GM19023 (cell line): ENCODE results near the gene SEC14L2.
"Not testable (repeated sequence)": the region's sequence is repeated elsewhere in the genome, so short reads cannot be mapped to it uniquely, and the experiment has no call there.

Source experiments
- ATAC-seq: cut with Tn5 transposase; IDR thresholded peaks from one replicate; pipeline ENCODE4 v1.9.1; 2021; ENCODE audit warnings: mild to moderate bottlenecking, moderate library complexity; ENCODE audit not compliant: unreplicated experiment

The SEC14L2 gene

DNA sequence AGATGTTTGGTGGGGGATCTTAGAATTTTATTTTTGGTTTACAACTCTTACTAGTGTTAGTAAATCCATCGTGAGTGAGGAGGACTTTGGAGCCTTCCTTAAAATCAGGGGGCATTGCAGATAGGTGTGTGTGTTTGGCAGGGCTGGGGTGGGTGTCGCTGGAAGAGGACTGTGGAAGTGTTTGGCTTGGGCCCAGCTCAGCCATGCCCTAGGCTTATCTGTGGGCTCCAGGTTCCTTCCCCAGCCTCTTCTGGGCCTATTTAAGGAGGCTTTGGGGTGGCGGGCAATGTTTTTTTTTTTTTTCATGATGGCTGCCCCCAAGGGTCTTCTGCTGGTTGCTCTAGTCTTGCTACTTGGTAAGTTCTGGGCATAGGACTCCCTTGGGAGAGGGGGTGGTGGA lies 50.8 kb downstream of the SEC14L2 start:
- no peak for ATAC-seq

DNA sequence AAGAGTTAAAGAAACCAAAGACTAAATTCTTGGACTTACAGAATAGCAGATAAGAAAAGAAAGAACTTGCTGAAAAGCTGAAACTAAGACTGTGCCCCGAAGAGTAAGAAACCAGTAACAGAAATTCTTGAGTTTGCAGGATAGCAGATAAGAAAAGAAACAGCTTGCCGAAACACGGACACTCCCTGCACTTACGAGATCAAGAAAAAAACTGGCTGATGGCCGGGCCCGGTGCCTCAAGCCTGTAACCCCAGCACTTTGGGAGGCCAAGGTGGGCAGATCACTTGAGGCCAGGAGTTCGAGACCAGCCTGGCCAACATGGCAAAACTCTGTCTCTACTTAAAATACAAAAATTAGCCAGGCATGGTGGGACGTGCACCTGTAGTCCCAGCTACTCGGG lies 54.7 kb downstream of the SEC14L2 start:
- not testable (repeated sequence) for ATAC-seq

DNA sequence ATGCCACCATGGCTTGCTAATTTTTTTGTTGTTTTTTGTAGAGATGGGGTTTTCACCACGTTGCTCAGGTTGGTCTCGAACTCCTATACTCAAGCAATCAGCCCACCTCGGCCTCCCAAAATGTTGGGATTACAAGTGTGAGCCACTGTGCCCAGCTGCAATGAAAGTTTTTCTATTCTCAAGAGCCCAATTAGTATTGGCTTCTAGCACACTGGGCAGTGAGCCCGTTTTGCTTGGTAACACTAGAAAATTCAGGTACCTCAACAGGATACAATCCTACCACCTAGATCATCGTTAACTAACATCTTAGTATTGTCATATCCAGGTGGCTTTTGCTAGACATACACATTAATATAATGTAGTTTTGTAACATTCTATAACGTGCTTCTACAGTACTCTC lies 56.0 kb downstream of the SEC14L2 start:
- no peak for ATAC-seq

DNA sequence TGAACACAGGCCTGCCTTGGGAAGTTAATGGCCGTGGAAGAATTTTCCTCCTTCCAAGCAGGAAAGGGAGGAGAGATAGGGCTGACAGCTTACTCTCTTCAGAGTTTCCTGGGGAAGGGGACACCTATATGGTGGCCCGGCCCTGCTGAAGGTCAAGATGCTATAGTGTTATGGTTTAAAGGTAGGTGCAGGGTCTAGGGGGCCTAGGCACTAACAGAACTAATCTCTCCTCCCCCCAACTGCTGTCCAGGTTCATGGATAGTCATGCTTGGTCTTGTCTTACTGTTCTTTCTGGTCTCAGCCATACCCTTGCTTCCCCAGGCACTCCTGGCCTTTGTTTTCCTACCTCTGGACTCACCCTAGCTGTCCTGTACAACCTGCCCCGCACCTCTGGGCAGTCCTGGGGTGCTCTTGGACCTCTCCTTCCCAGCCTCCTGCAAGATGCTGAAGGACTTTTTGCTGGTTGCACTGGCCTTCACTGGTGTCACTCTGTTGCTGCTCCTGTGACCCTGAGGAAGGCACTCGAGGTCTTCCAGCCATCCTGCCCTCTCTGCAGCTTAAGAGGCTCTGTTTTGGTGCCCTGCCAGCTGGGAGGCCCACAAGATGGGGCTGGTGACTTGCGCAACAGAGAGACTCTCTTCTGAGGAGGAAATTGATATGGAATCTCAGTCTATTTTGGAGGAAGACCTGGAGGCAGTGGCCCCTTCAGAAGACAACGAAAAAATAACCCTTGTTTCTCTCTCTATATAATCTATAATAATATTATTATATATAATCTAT lies 57.1 kb downstream of the SEC14L2 start:
- no peak for ATAC-seq

DNA sequence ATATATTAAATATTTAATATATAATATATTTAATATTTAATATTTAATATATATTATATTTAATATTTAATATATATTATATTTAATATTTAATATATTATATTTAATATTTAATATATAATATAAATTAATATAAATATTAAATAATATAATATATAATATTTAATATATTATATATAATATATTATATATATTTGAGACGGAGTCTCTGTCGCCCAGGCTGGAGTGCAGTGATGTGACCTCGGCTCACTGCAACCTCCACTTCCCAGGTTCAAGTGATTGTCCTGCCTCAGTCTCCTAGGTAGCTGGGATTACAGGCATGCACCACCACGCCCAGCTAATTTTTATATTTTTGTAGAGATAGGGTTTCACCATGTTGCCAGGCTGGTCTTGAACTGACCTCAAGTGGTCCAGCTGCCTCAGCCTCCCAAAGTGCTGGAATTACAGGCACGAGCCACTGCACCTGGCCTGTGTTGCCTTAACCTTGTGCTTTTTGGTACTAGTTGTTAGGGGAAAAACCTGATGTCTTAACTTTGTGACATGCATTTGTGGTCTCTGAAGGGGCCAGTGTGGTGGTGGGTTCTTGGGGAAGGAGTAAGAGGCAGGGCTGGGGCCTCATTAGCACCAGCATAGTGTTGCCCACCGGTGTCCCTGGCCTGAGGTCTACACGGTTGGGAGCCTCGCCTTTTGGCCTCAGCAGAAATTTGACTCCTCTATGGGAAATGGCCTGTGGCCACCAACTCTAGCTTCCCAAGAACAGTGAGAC lies 58.4 kb downstream of the SEC14L2 start:
- ATAC-seq = no peak

DNA sequence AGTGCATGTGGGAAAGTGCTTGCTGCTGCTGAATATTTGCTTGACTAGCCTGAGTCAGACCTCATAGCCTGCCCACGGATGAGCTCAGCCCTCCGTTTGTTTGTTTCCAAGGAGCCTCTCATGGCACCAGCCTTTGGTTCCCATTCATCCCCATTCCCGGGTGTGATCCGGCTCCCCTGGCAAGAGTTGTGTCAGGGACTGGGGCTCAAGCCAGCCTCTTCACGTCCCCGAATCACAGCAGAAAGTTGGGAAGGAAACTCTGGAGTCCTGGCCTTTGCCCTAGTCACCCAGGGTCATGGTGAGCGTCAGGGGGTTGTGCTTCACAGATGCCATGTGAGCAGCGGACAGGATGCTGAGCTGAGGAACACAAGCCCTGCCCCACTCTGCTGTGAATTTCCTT lies 61.2 kb downstream of the SEC14L2 start:
- no peak for ATAC-seq

DNA sequence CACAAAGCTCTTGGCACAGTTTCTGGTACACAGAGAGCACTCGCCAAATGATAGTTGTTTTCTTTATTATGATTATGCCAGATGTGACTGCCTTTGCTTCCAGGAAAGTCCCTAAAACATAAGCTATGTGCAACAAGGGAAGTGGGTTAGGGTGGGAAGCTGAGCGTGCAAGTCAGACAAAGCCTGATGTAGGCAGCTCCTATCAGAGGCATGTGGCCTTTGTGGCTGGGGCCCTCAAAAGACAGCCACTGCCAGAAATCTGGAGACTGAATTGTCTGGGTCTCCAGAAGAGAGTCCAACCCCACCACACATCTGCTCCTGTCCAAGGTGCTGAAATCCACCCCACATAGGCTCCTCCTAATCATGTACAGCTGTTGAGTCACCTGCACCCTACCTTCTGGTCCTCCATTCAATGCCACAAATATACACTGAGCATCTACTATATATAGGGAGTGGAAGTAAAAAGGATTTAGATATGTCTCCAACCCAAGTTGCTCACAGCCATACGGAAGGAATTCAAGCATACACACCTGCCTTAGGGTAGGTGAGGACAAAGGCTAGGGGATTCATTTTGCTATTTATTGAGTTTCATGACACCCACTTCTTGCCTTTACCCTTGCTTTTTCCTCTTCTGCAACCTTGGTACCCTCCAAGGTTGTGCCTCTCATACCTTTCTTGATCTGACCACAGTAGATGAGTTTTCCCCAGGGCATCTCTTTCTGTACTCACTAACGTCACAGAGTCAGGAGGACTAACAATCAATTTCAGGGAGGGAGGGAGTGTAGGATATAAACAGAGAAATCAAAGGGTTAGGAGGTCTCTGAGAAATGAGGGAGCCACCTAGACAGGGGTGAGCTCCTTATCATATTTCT lies 62.6 kb downstream of the SEC14L2 start:
- ATAC-seq = no peak

DNA sequence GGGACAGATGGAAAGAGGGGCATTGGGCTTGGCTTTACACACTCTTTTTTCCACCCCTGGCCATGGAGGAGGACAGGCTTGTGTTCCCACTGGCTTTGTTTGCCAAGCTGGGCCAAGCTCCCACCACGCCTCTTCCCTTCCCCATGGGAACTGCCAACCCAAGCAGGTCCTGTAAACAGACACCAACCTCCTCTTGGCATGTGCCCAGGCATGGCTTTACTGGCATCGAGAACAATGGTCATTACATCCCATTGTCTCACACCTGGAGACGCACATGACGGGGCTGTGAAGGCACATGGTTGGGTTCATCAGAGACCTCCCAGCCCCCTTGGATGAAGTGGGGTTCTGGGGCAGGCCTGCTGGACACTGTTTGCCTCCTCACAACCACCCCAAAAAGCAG lies 63.3 kb downstream of the SEC14L2 start:
- no peak for ATAC-seq

DNA sequence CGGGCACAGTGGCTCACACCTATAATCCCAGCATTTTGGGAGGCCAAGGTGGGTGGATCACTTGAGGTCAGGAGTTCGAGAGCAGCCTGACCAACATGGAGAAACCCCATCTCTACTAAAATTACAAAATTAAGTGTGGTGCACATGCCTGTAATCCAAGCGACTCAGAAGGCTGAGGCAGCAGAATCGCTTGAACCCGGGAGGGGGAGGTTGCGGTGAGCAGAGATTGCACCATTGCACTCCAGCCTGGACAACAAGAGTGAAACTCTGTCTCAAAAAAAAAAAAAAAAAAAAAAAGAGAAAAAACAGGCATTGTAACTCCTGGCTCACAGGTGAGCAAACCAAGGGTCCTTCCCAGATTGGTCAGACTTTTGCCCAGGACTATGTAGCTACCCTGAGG lies 63.7 kb downstream of the SEC14L2 start:
- not testable (repeated sequence) for ATAC-seq

DNA sequence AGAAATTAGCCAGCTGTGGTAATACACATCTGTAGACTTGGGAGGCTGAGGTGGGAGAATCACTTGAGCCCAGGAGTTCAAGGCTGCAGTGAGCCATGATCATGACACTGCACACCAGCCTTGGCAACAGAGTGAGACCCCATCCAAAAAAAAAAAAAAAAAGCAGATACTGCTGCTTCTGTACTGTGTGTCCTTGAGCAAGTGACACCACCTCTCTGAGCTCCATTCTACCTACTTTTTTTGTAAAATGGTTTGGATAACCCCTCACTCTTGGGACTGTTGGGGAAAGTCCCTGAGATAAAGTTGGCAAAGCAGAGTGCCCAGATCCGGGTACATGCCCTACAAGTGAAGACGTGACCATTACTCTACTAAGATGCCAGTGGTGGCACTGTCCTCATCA lies 72.3 kb downstream of the SEC14L2 start:
- no peak for ATAC-seq

DNA sequence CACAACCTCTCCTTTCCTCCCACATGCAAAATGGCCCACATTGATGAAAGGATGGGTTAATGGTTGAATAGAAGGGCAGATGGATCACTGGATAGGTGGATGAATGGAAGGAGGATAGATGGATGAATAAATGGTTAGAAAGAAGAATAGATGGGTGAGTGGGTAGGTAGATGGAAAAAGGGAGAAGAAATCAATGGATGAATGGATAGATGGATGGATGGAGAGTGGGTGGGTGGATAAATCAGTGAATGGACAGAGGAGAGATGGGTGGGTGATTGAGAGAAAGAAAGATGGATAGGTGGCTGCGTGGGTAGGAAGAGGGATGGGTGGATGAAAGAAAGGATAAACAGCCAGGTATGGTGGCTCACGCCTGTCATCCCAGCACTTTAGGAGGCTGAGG lies 73.8 kb downstream of the SEC14L2 start:
- ATAC-seq = no peak

DNA sequence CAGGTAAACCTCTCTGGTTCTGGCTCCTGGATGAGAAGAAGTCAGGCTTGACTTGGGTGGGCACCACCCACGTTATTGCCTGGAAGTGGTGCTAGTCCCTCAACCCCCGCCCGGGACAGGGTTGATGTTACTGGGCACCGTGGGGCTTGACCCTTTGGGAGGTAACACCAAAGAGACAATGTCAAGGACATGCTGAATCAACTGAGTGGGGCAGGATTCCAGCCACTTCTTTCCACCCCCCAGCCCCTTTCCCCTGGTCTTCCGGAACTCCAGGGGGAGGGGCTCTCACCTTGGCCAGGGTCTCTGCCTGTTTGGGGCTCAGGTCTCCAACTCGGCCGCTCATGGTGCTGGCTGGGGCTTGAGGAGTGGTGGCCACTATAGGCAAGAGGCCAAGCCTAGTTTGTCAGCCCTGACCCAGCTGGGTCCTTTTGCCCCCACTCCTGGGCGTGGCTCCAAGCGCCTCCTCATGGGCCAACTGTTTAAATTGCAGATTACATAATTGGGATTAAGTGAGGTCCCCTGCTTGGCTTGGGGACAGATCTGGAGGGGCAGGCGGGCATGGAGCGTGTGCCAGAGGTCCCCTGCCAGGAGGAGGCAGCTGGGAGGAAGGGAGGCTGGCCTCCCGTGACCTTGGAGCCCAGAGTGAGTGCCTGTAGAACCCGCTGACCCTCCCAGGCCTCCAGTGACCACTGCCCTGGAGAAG lies 74.9 kb downstream of the SEC14L2 start, which contains the start of gene SEC14L3:
SEC14L3 (minus strand) TSS at position 402 of the 703 bp plus-strand sequence; CDS start at position 343, 59 bp downstream.
- no peak for ATAC-seq

DNA sequence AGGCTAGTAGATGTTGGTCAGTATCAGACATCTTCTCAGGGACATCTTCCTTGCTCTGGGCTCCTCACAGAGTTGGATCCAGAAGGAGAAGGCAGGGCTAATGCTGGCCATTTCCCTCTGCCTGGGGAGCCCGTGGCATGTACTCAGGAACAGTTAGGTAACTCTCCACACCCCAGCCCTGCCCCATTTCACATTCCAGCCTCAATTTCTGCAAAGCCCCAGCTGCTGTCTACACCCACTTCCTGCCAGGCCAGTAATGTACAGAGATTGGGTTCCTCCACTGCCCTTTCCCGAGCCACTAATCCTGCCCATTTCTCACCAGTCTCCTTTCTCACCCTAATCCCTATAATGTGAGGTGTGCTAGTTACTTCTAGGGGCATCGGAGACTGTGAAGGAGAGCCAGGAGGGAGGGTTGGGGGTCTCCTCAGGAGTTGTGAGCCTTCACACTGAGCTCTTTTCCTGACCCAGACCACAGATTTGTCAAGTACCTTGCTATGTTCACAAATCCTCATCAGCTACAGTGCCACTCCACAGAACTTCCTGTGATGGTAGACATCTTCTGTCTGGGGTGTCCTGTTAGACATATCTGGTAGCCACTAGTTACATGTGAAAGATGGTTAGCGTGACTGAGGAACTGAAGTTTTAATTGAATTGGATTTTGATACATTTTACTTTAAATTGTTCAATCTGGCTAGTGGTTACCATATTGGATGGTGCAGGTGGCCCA lies 76.3 kb downstream of the SEC14L2 start:
- ATAC-seq = no peak

DNA sequence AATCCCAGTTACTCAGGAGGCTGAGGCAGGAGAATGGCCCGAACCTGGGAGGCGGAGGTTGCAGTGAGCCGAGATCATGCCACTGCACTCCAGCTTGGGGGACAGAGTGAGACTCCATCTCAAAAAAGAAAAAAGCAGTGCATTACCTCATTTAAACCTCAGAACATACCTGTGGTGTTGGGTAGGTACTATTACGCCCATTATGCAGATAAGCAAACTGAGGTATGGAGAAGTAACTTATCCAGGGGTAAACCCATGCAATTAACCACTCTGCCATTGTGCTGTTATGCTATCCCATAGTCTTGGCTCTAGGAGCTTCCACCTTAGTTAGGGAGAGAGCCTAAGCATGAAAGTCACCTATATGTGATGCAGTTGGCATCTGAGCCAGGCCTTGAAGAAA lies 77.3 kb downstream of the SEC14L2 start:
- no peak for ATAC-seq
